Liver (tissue), 9 donors: ENCODE data around the gene PRSS12. TPM values are rescaled to one million over a fixed set of nuclear protein-coding genes. Genes with fewer than 3 reads are reported as not detected.

Source experiments
- DNase-seq: peaks from one replicate; pipeline ENCODE4 v3.0.0-alpha.2; 2017; ENCODE audit warnings: low spot score
- H3K27ac ChIP-seq, 2 donors: one replicate each; pipeline ENCODE4 v1.7.0; 2013; ENCODE audit warnings: inconsistent platforms in 2 of 2, low read length in 2 of 2, control low read depth in 1 of 2, low read depth in 1 of 2, mild to moderate bottlenecking in 1 of 2
- H3K27me3 ChIP-seq, 4 donors: one replicate each; pipeline versions ENCODE4 v1.6.1 to v1.7.0; 2013; ENCODE audit warnings: low read length in 3 of 4, inconsistent platforms in 1 of 4, mild to moderate bottlenecking in 1 of 4, moderate library complexity in 1 of 4; ENCODE audit not compliant: control insufficient read depth in 4 of 4, insufficient read depth in 4 of 4
- H3K36me3 ChIP-seq, 4 donors: one replicate each; pipeline versions ENCODE4 v1.6.1 to v1.7.0; 2013; ENCODE audit warnings: low read length in 3 of 4, mild to moderate bottlenecking in 3 of 4, low read depth in 1 of 4, moderate library complexity in 1 of 4; ENCODE audit not compliant: control insufficient read depth in 4 of 4, insufficient read depth in 3 of 4
- H3K4me1 ChIP-seq, 4 donors: one replicate each; pipeline versions ENCODE4 v1.6.1 to v1.7.0; 2013; ENCODE audit warnings: low read length in 3 of 4, mild to moderate bottlenecking in 3 of 4, moderate library complexity in 1 of 4; ENCODE audit not compliant: control insufficient read depth in 4 of 4, insufficient read depth in 4 of 4
- H3K4me3 ChIP-seq, 3 donors: one replicate each; pipeline versions ENCODE4 v1.6.1 to v1.7.0; 2013; ENCODE audit warnings: low read length in 3 of 3, control low read depth in 1 of 3, low read depth in 1 of 3, mild to moderate bottlenecking in 1 of 3
- H3K9ac ChIP-seq, 2 donors: one replicate each; pipeline ENCODE4 v1.7.0; 2013; ENCODE audit warnings: low read length in 2 of 2, mild to moderate bottlenecking in 2 of 2, moderate library complexity in 2 of 2, control low read depth in 1 of 2, low read depth in 1 of 2
- H3K9me3 ChIP-seq, 4 donors: one replicate each; pipeline versions ENCODE4 v1.6.1 to v1.7.0; 2013; ENCODE audit warnings: low read length in 3 of 4; ENCODE audit not compliant: control insufficient read depth in 4 of 4
- ATF3 ChIP-seq: IDR thresholded peaks from 2 replicates; pipeline ENCODE4 v1.6.1; 2016; ENCODE audit warnings: antibody characterized with exemption
- CTCF ChIP-seq: fragments of 150-350 bp; IDR thresholded peaks from 2 replicates; pipeline ENCODE4 v1.5.1; 2017; ENCODE audit warnings: improper control_type of control experiment, low read depth, low read length; ENCODE audit not compliant: missing input control
- EGR1 ChIP-seq, 2 donors: IDR thresholded peaks; 2 replicates each; pipeline ENCODE4 v1.6.1; 2016 to 2018; ENCODE audit warnings: antibody characterized with exemption in 2 of 2, low read depth in 2 of 2
- FOXA1 ChIP-seq: IDR thresholded peaks from 2 replicates; pipeline ENCODE4 v1.6.1; 2016; ENCODE audit warnings: antibody characterized with exemption
- FOXA2 ChIP-seq: IDR thresholded peaks from 2 replicates; pipeline ENCODE4 v1.6.1; 2016; ENCODE audit warnings: antibody characterized with exemption
- GABPA ChIP-seq, 2 donors: IDR thresholded peaks in 1 of 2; conservative IDR thresholded peaks in 1 of 2; 2 replicates each; pipeline ENCODE4 v1.6.1; 2016; ENCODE audit warnings: antibody characterized with exemption in 2 of 2, mild to moderate bottlenecking in 1 of 2, moderate library complexity in 1 of 2
- HNF4A ChIP-seq, 2 donors: conservative IDR thresholded peaks; 2 replicates each; pipeline ENCODE4 v1.6.1; 2016; ENCODE audit warnings: antibody characterized with exemption in 2 of 2, mild to moderate bottlenecking in 2 of 2
- HNF4G ChIP-seq: IDR thresholded peaks from 2 replicates; pipeline ENCODE4 v1.6.1; 2016; ENCODE audit warnings: antibody characterized with exemption
- JUND ChIP-seq, 2 donors: IDR thresholded peaks; 2 replicates each; pipeline ENCODE4 v1.6.1; 2016; ENCODE audit warnings: antibody characterized with exemption in 2 of 2
- MAX ChIP-seq: IDR thresholded peaks from 2 replicates; pipeline ENCODE4 v1.6.1; 2016; ENCODE audit warnings: antibody characterized with exemption
- NR2F2 ChIP-seq: IDR thresholded peaks from 2 replicates; pipeline ENCODE4 v1.6.1; 2016; ENCODE audit warnings: antibody characterized with exemption
- RAD21 ChIP-seq, 2 donors: IDR thresholded peaks; 2 replicates each; pipeline ENCODE4 v1.6.1; 2016; ENCODE audit warnings: antibody characterized with exemption in 2 of 2, mild to moderate bottlenecking in 2 of 2
- REST ChIP-seq: IDR thresholded peaks from 2 replicates; pipeline ENCODE4 v1.6.1; 2016; ENCODE audit warnings: antibody characterized with exemption, mild to moderate bottlenecking
- RXRA ChIP-seq, 2 donors: IDR thresholded peaks; 2 replicates each; pipeline ENCODE4 v1.6.1; 2017 to 2018; ENCODE audit warnings: antibody characterized with exemption in 2 of 2, mild to moderate bottlenecking in 1 of 2
- SP1 ChIP-seq: IDR thresholded peaks from 2 replicates; pipeline ENCODE4 v1.6.1; 2018; ENCODE audit warnings: antibody characterized with exemption, mild to moderate bottlenecking
- TAF1 ChIP-seq: conservative IDR thresholded peaks from 2 replicates; pipeline ENCODE4 v1.6.1; 2016; ENCODE audit warnings: antibody characterized with exemption, mild to moderate bottlenecking
- YY1 ChIP-seq: IDR thresholded peaks from 2 replicates; pipeline ENCODE4 v1.6.1; 2016; ENCODE audit warnings: antibody characterized with exemption, mild to moderate bottlenecking
- ZBTB33 ChIP-seq: IDR thresholded peaks from 2 replicates; pipeline ENCODE4 v1.6.1; 2016; ENCODE audit warnings: antibody characterized with exemption
- WGBS: extraction: QIAGEN DNeasy Blood & Tissue Kit; methylation state at CpG from one replicate; pipeline ENCODE4 v1.1.7; 2013; 5-methylcytosine and 5-hydroxymethylcytosine counted together
- polyA plus RNA-seq, 2 donors: library from polyadenylated mRNA; stranded (reverse) in 1 of 2; unstranded in 1 of 2; fragments of 200-250 nt in 1 of 2; fragments of >200 nt in 1 of 2; fragmentation: Nextera tagmentation in 1 of 2; extraction: Ambion mirVana in 1 of 2; gene quantifications; one replicate each; pipeline versions ENCODE4 v1.2.1 to v1.2.3, GENCODE V29; 2013 to 2015
- total RNA-seq, 2 donors: library from RNA; depleted of rRNA; stranded (reverse); fragments of >200 nt; gene quantifications; one replicate each; pipeline ENCODE4 v1.2.3, GENCODE V29; 2014
- donor health status: healthy.
- donor health status: healthy.
- donor health status: healthy.
- donor health status: healthy.
- donor health status: healthy.

Gene PRSS12
- total and polyA plus RNA-seq, 4 donors = 0.07 to 0.25 (median 0.10) TPM

GRCh38 chr4:118338518-118338917 lies 14.3 kb downstream of the PRSS12 start:
- H3K9me3 ChIP-seq = no peaks in the 10 kb centered on the region
- no peaks in the 10 kb centered on the region for H3K27me3 ChIP-seq
- no peak overlapping the region for H3K4me3 ChIP-seq
- no peak for DNase-seq
- no peaks in the 10 kb centered on the region for H3K36me3 ChIP-seq
- H3K27ac ChIP-seq = no peak overlapping the region
- H3K4me1 ChIP-seq = no peaks in the 10 kb centered on the region
- no peak overlapping the region for H3K9ac ChIP-seq
- TF ChIP-seq GABPA (IDR thresholded peaks at IDR 0.05 in 1 of 2, conservative IDR thresholded peaks at IDR 0.05 in 1 of 2) (no peak), RAD21 (IDR thresholded peaks at IDR 0.05) (no peak), HNF4G (no peak), REST (no peak), EGR1 (IDR thresholded peaks at IDR 0.05; ENCODE audit: low read depth in 2 of 2) (no peak), NR2F2 (no peak), MAX (no peak), FOXA2 (no peak), TAF1 (no peak), SP1 (no peak), CTCF (no peak), ZBTB33 (no peak), YY1 (no peak), JUND (IDR thresholded peaks at IDR 0.05) (no peak), FOXA1 (no peak), HNF4A (conservative IDR thresholded peaks at IDR 0.05) (no peak), RXRA (IDR thresholded peaks at IDR 0.05) (no peak), ATF3 (no peak)
- WGBS = 84% methylated on average over 1 of the region's 1 CpG
